ENCODE data around the gene CTSF.

DNA sequence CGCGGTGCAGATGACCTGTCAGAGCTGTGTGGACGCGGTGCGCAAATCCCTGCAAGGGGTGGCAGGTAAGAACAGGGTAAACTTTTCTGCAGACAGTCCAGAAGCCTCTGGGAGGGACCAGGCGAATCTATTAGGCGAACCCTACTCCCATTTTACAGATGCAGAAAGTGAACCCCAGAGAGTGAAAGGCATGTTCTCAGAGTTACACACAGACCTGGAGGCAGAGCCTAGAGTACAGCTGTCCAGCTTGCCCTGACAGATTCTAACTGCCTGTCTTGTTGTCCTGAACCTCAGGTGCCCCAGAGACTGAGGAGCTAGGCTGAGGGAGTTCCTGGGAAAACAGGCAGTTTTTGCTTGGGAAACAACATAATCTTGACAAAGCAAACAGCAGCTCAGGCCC, 25.2 kb upstream of the CTSF start:
- TF ChIP-seq, protein P1, sequence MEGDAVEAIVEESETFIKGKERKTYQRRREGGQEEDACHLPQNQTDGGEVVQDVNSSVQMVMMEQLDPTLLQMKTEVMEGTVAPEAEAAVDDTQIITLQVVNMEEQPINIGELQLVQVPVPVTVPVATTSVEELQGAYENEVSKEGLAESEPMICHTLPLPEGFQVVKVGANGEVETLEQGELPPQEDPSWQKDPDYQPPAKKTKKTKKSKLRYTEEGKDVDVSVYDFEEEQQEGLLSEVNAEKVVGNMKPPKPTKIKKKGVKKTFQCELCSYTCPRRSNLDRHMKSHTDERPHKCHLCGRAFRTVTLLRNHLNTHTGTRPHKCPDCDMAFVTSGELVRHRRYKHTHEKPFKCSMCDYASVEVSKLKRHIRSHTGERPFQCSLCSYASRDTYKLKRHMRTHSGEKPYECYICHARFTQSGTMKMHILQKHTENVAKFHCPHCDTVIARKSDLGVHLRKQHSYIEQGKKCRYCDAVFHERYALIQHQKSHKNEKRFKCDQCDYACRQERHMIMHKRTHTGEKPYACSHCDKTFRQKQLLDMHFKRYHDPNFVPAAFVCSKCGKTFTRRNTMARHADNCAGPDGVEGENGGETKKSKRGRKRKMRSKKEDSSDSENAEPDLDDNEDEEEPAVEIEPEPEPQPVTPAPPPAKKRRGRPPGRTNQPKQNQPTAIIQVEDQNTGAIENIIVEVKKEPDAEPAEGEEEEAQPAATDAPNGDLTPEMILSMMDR (IDR thresholded peaks at IDR 0.05; ENCODE audit: low read depth, low read length) = no peak
- no peak for TF ChIP-seq EZH2phosphoT487 (IDR thresholded peaks at IDR 0.05; ENCODE audit: low read depth)

Data from OCI-LY3 (cell line).